Erythroblast (primary cell): ENCODE results near the gene EIPR1.

Experiments used
- DNase-seq, 2 experiments: peaks; one replicate each; lab custom pipeline; 2025; lab: John Stamatoyannopoulos, UW
- GATA1 ChIP-seq: IDR thresholded peaks from 2 replicates; pipeline ENCODE4 v1.6.1; 2011; ENCODE audit warnings: low read depth, mild to moderate bottlenecking, control low read depth, low read length, moderate library complexity
- POLR2A ChIP-seq: IDR thresholded peaks from 2 replicates; pipeline ENCODE4 v1.6.1; 2011; ENCODE audit warnings: mild to moderate bottlenecking, low read length

The EIPR1 gene

DNA sequence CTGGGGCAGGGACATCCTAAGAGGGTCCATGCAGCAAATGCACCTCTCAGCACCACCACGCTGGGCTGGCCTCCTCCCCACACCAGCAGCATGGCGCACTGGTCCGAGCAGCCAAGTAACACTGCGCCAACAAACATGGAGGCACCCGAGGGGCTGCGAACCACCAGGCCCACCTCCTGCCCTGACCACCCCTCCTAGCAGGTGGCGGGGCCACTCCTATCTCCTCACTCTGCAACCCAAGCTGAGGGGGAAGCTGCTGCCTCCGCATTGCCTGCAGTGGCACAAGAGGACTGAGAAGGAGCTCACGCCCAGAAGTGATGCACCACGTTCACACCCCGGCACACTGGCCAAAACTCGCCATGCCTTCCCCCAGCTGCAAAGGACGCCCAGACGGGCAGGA is 94.4 kb downstream of the EIPR1 start:
- TF ChIP-seq POLR2A (no peak), GATA1 (no peak)
- no peak for DNase-seq

DNA sequence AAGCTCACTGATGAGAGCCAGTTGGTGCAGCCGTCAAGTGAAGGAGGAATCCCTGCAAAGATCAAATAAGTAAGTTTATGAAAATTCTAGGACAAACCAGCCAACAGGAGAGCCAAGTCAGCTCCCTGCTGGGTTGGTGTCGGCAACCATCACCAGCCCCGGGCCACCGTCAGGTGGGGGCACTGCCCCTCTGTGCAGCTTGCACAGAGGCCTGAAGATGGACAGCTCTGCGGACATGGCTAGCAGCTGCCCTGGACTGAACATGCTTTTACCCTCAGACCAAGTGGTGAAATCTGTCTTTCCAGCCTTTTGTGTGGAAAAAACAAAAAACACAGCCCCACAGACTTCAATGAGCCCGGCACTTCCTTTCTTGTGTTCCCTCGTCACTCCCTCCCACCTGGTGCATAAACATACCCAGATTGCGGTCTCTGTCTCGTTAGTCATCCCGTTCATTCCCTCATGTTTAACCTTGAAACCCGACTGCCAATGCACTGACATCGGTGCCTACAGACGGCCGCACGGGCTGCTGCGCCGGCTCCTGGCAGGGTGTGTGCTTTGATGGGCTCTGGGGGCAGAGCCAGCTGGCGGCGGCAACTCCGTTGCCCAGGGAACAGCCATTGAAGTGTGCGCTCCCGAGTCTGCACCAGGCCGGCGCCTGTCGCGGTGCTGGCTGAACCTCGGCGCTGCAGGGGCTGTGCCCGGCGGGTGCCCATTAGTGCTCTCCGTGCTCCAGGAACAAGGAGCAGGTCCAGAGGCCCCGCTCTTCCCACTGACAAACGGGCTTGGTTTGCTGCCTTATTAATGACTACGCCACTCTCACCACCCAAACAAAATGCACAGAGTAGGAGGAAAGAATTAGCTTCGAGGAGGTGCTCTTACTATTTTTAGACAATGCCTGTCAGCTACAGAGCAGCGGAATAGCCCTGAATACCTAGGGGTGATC is 95.3 kb downstream of the EIPR1 start:
- no peak for DNase-seq
- TF ChIP-seq GATA1 (no peak), POLR2A (no peak)

DNA sequence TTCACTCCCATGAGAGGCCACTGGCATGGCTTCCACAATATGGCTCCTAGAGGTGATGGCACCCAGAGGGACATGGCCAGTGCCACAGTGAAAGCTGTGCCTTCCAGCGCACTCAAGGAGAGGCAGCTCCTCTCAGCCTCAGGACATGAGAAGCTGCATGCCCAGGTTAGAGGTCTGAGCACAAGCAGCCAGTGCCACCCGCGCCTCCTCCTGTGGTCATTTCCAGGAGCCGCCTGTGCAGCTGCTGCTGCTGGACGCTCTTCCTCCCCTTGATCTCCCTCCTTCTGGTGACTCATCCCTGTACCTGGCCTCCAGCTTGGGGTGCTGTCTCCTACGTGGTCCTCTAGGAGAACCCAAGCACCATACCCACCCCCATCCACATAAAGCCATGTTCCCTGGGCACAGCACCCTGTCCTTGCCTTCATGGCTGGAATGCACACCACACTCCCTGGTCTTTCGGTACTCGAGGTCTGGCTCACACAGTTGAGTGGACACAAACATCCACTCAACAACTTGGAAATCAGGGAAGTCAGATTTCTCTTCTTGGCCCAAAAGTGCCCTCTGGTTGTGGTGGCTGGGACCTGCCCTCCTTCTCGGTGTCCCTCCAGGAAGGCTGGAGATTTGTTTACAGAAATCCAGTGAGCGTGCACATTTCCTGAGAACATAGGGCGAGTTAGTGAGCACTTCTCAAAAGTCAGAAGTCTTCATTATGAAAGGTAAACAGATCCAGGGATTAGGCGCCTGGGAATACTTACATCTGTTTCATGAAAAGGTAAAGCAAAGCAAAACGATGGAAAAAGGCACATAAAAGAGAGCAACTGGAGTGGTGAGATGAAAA is 96.7 kb downstream of the EIPR1 start:
- TF ChIP-seq POLR2A, result no peak
- TF ChIP-seq GATA1, result no peak
- DNase-seq, result no peak

DNA sequence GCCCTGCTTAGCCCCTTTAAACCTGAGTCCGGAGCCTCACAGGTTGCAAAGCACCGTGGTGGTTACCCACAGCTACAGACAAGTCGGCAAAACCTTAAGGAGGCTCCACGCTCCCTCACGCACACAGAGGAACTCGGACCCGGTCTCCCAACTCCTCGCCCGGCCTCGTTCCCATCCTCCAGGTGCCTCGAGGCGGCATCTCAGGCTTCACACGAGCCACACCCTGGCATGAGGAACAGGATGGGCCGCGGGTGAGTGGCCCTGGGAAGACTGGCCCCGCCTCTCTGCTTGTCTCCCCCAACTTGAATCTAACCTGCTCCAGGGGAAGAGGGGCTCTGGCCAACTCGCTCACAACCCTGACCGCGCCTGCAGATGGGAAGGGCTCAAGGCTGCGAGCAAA is 97.4 kb downstream of the EIPR1 start:
- TF ChIP-seq GATA1, result no peak
- TF ChIP-seq POLR2A, result no peak
- no peak for DNase-seq

DNA sequence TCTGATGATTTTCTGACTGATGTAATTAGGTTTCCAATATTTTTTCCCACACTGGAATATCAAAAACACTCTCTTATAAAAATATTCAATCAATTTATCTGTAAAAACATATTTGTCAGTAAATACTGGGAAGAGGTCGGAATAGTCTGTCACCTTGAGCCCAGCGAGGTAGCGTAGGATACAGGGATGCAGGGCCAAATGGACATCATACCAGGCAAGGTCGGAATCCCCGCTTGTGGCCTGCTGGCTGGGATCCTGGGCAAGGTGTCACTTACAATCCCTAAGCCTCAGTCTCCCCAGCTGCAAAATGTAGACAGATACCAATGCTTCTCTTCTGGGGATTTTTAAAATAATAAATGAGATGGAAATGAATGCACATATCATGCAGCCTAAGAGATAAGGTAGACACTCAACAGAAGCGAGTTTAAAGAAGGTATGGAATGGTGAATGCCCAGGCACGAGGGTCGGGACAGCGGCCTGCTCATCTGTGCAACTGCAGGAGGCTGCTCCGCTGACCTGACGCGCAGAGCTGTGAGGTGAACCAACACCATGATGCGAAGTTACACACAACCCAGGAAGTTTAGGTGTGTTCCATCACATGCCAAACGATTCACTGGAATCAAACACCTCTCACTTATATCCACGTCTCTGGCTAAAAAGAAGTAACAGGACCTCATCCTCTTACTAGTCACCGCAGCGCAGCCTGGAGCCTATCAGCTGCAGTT is 98.2 kb downstream of the EIPR1 start:
- no peak for DNase-seq
- no peak for TF ChIP-seq POLR2A

DNA sequence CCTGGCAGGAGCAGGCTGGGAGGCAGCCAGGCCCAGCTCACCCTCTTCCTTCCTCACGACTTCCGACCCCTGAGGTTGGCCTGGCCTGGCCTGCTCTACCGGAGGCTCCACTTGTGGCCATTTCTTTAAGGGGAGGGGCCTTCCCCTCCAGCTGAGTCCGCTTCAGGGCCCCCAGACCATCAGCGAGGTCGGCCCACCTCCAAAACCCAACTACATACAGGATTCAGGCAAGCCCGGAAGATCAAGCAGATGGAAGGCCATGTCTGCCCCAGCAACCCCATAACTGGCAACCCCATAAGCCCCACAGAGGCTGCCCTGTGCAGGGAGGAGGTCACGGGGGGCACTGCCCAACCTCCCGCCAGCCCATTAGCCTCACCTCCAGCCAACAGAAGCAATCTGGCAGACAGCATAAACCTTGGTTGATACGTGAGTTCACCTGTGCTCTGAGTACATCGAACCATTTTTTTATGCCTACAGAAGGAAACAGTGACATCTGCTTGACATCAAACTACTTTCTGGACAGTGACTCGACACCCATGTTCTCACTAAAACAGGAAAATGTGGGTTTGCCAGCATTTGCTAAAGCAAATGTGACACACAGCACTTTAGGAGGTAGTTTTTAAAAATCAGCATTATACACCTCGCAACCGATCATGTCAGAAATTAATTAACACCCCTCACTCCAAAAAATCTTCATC is 98.9 kb downstream of the EIPR1 start:
- no peak for DNase-seq
- TF ChIP-seq POLR2A, result no peak
- no peak for TF ChIP-seq GATA1

DNA sequence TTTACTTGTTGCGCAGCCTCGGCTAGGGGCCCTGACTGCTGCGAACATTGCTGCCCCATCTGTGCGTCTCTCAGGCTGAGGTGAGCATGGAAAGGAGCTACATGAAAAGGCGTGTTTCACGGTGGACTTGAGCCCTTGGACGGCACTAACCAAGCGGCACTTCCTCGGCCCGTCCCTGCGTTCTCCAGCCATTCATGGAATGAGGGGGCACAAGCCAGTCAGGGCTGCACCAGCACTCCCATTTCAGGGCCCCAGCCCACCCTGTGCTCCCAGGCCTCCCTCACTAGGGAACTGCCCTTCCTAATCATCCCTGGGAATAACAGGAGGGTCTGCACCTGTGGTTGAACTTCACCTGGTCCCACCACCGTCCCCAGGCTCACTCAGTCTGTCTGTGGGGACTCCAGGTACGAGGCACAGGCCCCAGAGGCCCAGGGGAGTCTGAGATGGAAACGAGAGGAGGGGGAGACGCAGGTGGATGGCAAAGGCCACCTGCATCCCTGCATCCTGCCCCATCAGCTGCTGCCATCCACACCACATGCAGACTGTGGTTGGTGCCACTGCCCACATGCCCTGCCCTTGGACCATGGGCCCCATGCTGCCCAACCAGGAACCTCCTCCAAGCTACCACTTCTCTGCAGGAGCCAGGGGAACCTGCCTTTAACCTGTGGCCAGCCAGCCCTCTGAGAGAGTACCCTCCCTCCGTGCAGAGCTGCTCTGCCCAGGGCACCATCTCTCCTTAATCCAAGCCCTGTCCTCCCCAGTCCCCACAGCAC is 99.7 kb downstream of the EIPR1 start:
- TF ChIP-seq GATA1 (no peak), POLR2A (no peak)

DNA sequence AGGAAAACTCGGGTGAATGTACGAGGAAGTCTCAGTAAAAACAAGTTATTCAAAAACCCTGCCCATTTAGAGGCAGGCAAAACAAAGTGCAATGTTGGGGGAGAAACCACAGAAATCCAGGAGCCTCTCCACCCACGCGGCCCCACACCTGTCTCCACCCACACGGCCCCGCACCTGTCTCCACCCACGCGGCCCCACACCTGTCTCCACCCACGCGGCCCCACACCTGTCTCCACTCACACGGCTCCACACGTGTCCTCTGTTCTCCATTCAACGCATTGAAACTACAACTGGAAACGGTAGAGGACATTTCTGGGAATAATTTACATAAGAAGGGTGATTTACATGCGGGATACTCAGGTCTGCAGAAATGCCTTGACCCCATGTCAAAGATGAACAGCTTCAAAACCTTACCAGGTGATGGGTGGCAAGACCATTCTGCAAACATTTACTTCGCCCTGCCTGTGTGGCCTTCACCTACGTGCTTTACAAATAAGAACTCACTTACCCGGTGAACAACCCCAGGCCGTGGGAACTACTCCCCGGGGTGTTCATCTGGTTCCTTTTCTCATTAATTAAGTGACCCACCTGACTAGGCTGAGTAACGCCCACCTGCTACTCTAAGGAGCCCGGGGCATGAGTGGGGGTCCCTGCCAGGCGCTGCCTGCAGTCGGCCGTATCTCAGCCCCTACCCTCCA is 100.4 kb downstream of the EIPR1 start:
- no peak for DNase-seq
- TF ChIP-seq GATA1 (no peak), POLR2A (no peak)

More for the DNA sequence above, 99.7 kb downstream of the EIPR1 start:
- DNase-seq, result no peak

DNA sequence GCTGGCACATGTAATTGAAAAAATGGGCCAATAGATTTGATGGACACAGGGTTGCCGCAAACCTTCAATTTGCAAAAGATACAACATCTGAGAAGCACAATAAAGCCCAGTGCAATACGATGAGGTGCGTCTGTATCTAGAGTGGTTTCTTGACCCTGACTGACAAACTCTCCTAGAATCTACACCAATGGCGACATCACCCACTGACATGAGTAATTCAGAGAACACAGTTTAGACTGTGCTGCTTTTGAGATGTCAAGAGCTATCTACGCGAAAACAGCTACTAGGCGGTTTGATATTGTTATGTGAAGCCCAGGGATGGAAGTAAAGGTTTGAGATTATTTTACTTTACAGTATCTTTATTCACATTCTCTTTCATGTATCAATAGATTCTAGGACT is 104.9 kb downstream of the EIPR1 start:
- DNase-seq, result no peak
- TF ChIP-seq POLR2A (no peak), GATA1 (no peak)

DNA sequence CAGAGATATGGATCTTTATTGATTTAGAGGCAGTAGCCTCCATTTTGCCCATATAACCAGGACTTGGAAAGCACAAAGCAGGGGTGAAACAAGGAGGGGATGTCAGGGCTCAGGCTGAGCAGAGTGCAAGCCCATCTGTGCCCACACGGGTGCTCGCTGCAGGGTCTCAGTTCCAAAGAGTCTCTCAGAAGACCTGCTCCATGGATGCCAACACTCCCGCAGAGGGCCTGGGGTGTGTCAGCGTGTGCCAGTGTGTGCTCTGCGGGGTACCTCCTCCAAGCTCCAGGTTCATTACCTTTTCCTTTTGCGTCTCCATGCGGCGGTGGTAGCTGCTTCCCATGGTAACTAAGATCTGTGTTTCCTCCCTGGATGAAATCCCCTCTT is 107.5 kb downstream of the EIPR1 start:
- no peak for DNase-seq
- TF ChIP-seq POLR2A, result no peak
- TF ChIP-seq GATA1, result no peak

DNA sequence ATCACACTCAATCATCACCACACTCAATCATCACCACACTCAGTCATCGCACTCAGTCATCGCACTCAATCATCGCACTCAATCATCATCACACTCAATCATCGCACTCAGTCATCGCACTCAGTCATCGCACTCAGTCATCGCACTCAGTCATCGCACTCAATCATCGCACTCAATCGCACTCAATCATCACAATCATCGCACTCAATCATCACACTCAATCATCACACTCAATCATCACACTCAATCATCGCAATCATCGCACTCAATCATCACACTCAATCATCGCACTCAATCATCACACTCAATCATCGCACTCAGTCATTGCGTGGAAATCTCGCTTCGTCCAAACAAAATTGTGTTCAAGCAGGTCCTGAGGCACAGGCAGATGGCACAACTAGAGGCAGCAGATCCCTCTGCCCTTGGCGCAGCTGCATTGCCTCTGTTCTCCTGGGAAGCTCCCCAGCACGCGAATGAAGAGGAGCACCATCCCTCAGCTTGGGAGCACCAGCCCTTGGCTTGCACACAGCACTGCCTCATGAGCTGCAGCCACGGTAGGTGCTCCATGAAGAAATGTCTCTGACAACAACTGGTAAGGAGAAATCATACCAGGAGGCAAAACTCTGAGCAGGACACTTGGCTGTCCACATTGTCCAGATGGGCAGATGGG is 108.1 kb downstream of the EIPR1 start:
- TF ChIP-seq POLR2A (no peak), GATA1 (no peak)

More for the DNA sequence above, 108.1 kb downstream of the EIPR1 start:
- no peak for DNase-seq
